Left renal pelvis (tissue), 4 donors: ENCODE data around the gene IRX1. TPM values are rescaled to one million over a fixed set of nuclear protein-coding genes. Genes with fewer than 3 reads are reported as not detected.

Experiments used
- DNase-seq, 4 donors: peaks; one replicate each; pipeline ENCODE4 v3.0.0-alpha.2; 2013; ENCODE audit warnings: low read depth in 4 of 4, low spot score in 3 of 4
- polyA plus RNA-seq, 4 donors: library from polyadenylated mRNA; unstranded; fragments of 120-200 nt; gene quantifications; one replicate each; pipeline ENCODE4 v1.2.1, GENCODE V29; 2013; ENCODE audit not compliant: insufficient read length in 4 of 4

IRX1 gene
- 10 to 100 TPM in 3 of 4 donors, 1 to 10 TPM in 1; 2.1 to 35.9 (median 29.5) TPM for polyA plus RNA-seq

DNA sequence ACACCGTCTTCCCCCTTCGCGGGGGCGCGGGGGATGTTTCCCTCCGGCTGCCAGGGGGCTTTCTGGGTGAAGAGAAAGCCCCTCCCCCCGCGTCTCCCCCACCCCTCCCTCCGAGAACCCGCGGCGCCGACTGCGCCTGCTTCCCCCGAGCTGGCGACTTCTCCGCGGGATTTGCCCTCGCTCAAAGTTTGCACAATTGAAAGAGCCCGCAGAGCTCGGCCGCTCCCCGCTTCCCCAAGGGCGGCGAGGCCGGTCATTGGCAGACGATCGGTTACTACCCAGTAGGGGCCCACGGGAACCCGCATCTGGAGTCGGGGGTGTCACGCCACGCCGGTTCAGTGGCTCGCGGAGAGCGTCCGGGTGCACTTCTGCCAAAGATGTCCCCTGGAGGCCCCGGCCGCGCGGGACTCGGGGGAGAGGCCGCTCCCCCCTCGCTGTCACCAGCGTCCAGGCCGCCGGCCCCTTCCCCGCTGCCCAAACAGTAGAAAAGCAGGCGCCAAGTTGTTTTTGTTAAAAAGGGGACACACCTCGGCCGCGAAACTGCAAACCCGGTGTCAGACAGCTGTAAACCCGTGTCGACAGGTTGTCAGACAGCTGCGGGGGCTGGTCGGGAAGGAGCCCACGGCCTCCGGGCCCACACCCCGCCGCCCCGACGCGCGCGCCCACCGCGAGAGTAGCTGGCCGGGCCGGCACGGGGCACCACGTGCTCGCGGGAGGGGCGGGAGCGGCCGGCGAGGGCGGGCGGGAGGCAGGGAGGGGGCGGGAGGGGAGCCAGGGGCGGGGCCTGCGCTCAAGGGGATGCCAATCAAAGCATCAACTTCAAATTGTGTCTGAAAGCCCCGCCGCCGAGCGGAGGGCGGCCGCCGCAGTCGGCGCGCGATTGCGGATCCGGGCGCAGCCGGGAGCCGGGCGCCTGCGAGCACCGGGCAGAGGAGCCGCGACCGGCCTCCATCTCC is at the start of gene IRX1:
TSS of gene IRX1 (plus strand) at position 827 of the 956 bp plus-strand sequence. CDS start 274 bp downstream, outside the sequence.
- DNase-seq = no peak

GRCh38 chr5:3546028-3546427 is 49.6 kb upstream of the IRX1 start:
- DNase-seq = no peak

DNA sequence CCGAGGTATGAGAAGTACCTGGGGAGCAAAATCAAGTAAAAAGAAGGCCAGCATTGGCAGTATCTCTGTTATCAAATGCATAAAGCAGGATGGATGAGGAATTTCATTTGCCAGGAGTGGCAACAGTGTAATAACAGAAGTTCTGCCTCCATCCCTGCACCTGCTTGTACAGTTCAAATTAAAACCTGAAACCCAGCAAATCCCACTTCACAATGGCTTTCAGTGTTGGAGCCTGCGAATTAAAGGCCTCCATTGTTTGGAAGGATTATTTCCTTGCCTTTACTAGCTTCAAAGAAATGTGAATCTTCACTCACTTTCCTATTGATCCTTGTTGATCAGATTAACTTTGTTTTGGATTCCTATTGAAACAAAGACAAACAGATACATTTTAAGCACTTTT is 31.5 kb upstream of the IRX1 start:
- no peak for DNase-seq

GRCh38 chr5:3564827-3565518 is 30.7 kb upstream of the IRX1 start:
- DNase-seq = peak in 1 of 4 donors; percentile 21

DNA sequence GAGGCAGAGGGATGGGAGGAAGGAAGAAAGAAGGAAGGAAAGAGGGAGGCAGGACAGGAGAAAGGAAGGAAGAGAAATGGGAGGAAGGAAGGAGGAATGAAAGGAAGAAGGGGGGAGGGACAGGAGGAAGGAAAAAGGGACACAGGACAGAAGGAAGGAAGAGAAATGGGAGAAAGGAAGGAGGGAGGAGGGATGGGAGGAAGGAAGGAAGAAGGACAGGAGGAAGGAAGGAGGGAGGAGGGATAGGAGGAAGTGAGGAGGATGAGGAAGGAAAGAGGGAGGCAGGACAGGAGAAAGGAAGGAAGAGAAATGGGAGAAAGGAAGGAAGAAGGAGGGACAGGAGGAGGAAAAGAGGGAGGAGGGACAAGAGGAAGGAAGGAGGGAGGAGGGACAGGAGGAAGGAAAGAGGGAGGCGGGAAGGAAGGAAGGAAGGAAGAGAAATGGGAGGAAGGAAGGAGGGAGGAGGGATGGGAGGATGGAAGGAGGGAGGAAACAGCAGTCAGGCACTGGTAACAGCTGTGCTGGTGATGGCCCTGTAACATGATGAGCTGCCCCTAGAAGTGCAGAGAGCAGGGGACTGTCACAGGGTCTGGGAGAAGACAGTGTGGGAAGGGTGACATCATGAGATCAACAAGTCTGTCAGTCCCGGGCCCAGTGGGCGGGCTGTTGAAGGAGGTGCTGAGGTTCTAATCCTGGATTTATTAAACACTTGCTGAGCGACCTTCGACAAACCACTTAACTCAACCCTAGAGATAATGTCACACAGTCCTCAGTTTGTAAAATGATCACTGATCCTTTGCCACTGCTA is 10.7 kb upstream of the IRX1 start:
- DNase-seq = no peak

DNA sequence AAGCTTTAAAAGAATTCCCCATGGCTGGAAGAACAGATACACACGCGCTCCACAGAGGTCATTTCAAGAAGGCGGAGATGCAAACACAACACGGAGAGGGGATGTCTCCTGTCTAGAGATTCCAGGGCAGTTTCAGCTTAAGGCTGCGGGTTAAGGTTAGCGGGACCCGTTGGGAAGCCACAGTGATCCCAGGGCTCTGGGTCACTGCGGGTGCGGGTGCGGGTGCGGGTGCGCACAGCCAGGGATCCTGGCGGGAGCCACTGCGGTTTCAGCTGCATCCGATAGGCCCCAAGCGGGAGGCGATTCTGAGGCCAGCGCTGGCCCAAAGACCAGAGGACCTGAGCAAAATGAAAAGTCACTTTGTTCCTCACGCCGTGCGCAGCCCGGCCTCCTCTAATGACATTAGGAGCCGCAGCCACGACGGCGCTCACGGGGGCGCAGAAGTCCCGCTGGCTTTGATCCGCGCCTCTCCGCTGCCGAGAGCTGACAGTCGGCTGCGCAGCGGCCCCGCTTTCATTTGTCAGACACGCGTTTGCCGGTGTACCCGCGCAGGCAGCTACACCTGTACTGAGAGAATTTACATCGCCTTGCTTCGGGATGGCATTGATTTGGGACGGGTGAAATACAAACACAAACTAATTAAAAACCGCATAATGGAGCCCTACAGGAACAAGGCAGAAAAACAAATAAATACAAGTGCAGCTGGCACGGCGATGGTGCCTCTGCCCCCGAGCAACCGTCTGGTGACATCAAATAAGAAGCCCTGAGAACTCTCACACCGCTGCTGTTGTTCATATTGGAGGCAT is 5.3 kb upstream of the IRX1 start:
- no peak for DNase-seq

- DNase-seq = no peak
These were observed 4.4 kb upstream of the IRX1 start for GRCh38 chr5:3590967-3591900.

DNA sequence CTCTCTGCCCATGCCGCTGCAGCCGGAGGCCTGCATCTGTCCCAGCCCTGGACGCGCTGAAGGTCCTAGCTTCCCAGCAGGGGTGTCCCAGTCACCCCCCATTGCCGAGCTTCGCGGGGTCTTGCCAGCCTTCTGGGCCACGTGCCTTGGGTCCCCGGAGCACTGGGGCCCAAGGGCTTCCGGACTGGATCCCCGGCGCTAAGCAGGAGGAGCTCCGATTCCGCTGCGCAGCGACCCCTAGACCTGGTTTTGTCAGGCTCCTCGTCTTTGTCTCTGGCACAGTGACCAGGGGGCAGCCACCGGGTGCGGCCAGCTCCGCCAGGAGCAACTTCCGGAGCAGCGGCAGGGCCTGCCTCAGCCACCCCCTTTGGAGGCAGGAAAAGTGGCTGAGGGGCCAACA is 3.3 kb upstream of the IRX1 start:
- no peak for DNase-seq

GRCh38 chr5:3593771-3594509 is 1.7 kb upstream of the IRX1 start:
- no peak for DNase-seq

DNA sequence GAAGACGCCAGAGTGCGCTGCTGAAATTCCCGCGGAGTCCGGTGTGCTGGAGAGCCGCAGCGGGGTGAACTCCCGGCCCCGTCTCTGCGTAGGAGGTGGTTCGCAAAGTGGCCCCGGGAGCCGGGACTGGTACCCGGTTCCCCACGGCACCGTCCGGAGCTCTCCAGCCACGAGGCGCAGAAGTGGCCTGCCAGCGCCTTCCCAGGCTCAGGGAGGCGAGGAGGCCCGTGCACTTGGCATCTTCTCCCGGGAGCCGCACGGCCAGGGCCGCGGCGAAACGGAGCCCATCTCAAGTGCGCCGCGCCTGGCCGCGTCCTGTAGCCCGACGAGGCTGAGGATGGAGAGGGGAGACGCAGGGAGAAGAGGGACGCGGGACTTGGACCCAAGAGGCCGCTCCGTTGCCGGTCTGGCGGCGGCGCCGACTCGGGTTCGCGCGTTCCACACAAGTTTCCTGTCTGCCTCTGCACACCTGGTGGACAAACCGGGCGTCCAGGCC is 1.1 kb upstream of the IRX1 start:
- DNase-seq = no peak

DNA sequence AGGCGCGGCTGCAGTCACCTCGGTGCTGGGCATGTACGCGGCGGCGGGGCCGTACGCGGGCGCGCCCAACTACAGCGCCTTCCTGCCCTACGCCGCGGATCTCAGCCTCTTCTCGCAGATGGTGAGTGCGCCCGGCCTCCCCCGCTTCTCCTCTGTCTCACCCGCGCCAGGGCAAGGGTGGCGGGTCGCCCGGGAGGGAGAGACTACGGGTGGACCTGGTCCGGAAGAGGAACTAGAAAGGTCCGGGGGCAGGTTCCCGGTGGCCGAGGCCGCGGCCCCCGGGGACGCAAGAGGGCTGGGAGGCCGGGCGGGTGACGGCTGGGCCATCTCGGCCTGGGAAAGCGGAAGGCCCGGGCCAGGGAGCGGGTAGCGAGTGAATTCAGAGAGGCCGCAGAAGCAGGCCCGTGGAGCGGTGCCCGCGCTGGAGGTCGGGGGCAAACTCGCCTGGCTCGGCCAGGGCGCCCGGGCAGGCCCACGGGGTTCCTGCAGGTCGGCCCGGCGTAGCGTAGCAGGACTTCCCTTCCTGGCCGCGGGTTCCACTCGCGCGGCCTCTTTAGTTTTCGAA is 711 bp downstream of the IRX1 start:
- no peak for DNase-seq

- no peak for DNase-seq
These were observed 1.2 kb downstream of the IRX1 start for GRCh38 chr5:3596857-3597166.

- no peak for DNase-seq
These were observed 1.8 kb downstream of the IRX1 start for GRCh38 chr5:3597167-3598007.

GRCh38 chr5:3598207-3598606 is 2.6 kb downstream of the IRX1 start:
- DNase-seq = no peak

DNA sequence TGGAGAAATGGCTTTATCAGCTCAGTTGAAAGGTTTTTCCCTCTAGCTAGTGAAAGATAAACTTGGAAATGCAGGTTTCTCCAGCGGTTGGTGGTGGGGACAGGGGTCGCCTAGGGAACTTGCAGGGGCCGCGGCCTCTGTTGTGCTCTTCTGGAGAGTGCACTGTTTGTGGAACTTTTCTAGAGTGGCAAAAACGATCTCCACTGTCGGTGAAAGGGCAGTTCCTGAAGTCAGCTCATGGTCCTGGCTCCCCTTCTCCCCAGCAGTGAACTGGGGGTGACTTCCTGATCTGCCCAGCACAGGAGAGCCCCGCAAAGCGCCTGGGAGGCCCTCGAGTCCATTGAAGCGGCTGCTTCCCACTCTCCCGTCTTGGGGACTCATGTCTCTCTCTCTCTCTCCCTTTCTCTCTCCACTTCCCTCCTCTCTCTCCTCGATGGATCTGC is 3.2 kb downstream of the IRX1 start:
- DNase-seq = no peak

- no peak for DNase-seq
These were observed 3.8 kb downstream of the IRX1 start for GRCh38 chr5:3599226-3600105.
